MM.1S (cell line): ENCODE data around the gene RAMAC.
"Not testable (repeated sequence)": the region's sequence is repeated elsewhere in the genome, so short reads cannot be mapped to it uniquely, and the experiment has no call there.

ENCODE experiments used
- DNase-seq: peaks from one replicate; pipeline ENCODE4 v3.0.0-alpha.2; 2015
- H2AFZ ChIP-seq: fragments of 300-600 bp; sonication (generic); 2 replicates; pipeline ENCODE4 v1.6.0; 2016; ENCODE audit warnings: antibody characterized with exemption, low read length
- H3F3A ChIP-seq: fragments of 300-600 bp; sonication (generic); 2 replicates; pipeline ENCODE4 v1.6.1; 2016; ENCODE audit warnings: mild to moderate bottlenecking, antibody characterized with exemption, low read length, moderate library complexity, mixed read lengths; ENCODE audit not compliant: insufficient read depth
- H3K27ac ChIP-seq: fragments of 300-600 bp; sonication (generic); 2 replicates; pipeline ENCODE4 v1.5.1; 2016; ENCODE audit warnings: mild to moderate bottlenecking, low read length
- H3K27me3 ChIP-seq: fragments of 300-600 bp; sonication (generic); replicated peaks from 2 replicates; pipeline ENCODE4 v1.6.0; 2016; ENCODE audit warnings: low read length; ENCODE audit not compliant: insufficient read depth
- H3K36me3 ChIP-seq: fragments of 300-600 bp; sonication (generic); replicated peaks from 2 replicates; pipeline ENCODE4 v1.6.1; 2016; ENCODE audit warnings: mild to moderate bottlenecking, low read length, mixed read lengths; ENCODE audit not compliant: insufficient read depth
- H3K4me1 ChIP-seq: fragments of 300-600 bp; sonication (generic); 2 replicates; pipeline ENCODE4 v1.6.1; 2016; ENCODE audit warnings: low read length, mixed read lengths
- H3K4me2 ChIP-seq: fragments of 300-600 bp; sonication (generic); 2 replicates; pipeline ENCODE4 v1.6.0; 2016; ENCODE audit warnings: low read depth, low read length
- H3K4me3 ChIP-seq: fragments of 300-600 bp; sonication (generic); 2 replicates; pipeline ENCODE4 v1.5.1; 2016; ENCODE audit warnings: low read length, mixed read lengths
- H3K79me2 ChIP-seq: fragments of 300-600 bp; sonication (generic); 2 replicates; pipeline ENCODE4 v1.6.1; 2016; ENCODE audit warnings: mixed run types, low read length, mixed read lengths
- H3K9ac ChIP-seq: fragments of 300-600 bp; sonication (generic); 2 replicates; pipeline ENCODE4 v1.6.1; 2016; ENCODE audit warnings: low read length, mixed read lengths
- H3K9me2 ChIP-seq: fragments of 300-600 bp; sonication (generic); replicated peaks from 2 replicates; pipeline ENCODE4 v1.6.1; 2016; ENCODE audit warnings: mild to moderate bottlenecking, low read length, mixed read lengths; ENCODE audit not compliant: insufficient read depth
- H3K9me3 ChIP-seq: fragments of 300-600 bp; sonication (generic); replicated peaks from 2 replicates; pipeline ENCODE4 v1.6.1; 2016; ENCODE audit warnings: mild to moderate bottlenecking, low read length, mixed read lengths; ENCODE audit not compliant: insufficient read depth
- H4K20me1 ChIP-seq: fragments of 300-600 bp; sonication (generic); 2 replicates; pipeline ENCODE4 v1.6.1; 2016; ENCODE audit warnings: mild to moderate bottlenecking, low read length, moderate library complexity, mixed read lengths; ENCODE audit not compliant: insufficient read depth
- EZH2 ChIP-seq: fragments of 300-600 bp; sonication (generic); optimal IDR thresholded peaks from 2 replicates; pipeline ENCODE3; 2017; ENCODE audit warnings: low read depth, mild to moderate bottlenecking, antibody characterized with exemption, low read length, mixed read lengths
- EZH2phosphoT487 ChIP-seq: fragments of 300-600 bp; sonication (generic); IDR thresholded peaks from 2 replicates; pipeline ENCODE4 v1.6.1; 2018; ENCODE audit warnings: antibody characterized with exemption, low read length
- TF ChIP-seq, protein P1 (sequence below): fragments of 300-600 bp; sonication (generic); IDR thresholded peaks from 2 replicates; pipeline ENCODE4 v1.5.1; 2016; ENCODE audit warnings: antibody characterized with exemption, low read length, mixed read lengths

Gene RAMAC

GRCh38 chr15:83018436-83018835 is 32.4 kb downstream of the RAMAC start:
- Histone ChIP-seq H3K9me2 (no peaks in the 10 kb centered on the region), H3K9me3 (no peaks in the 10 kb centered on the region), H3K79me2 (no peaks in the 10 kb centered on the region)

GRCh38 chr15:83030021-83030420 is 44.0 kb downstream of the RAMAC start:
- Histone ChIP-seq H3K79me2 (peaks cover 50% of the 10 kb centered on the region), H2AFZ (no peak overlapping the region), H3K9me3 (no peaks in the 10 kb centered on the region), H3K4me3 (no peak overlapping the region), H3K4me1 (no peaks in the 10 kb centered on the region), H3K9ac (no peak overlapping the region), H3K9me2 (no peaks in the 10 kb centered on the region), H3K27me3 (no peaks in the 10 kb centered on the region), H3K36me3 (peaks cover 9% of the 10 kb centered on the region; the same call in 1 of the 2 replicates), H4K20me1 (no peaks in the 10 kb centered on the region; the same call in 1 of the 2 replicates), H3K27ac (no peak overlapping the region), H3K4me2 (no peak overlapping the region), H3F3A (no peaks in the 10 kb centered on the region)
- TF ChIP-seq, protein P1, sequence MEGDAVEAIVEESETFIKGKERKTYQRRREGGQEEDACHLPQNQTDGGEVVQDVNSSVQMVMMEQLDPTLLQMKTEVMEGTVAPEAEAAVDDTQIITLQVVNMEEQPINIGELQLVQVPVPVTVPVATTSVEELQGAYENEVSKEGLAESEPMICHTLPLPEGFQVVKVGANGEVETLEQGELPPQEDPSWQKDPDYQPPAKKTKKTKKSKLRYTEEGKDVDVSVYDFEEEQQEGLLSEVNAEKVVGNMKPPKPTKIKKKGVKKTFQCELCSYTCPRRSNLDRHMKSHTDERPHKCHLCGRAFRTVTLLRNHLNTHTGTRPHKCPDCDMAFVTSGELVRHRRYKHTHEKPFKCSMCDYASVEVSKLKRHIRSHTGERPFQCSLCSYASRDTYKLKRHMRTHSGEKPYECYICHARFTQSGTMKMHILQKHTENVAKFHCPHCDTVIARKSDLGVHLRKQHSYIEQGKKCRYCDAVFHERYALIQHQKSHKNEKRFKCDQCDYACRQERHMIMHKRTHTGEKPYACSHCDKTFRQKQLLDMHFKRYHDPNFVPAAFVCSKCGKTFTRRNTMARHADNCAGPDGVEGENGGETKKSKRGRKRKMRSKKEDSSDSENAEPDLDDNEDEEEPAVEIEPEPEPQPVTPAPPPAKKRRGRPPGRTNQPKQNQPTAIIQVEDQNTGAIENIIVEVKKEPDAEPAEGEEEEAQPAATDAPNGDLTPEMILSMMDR, result no peak
- no peak for TF ChIP-seq EZH2phosphoT487
- TF ChIP-seq EZH2, result no peak
- DNase-seq, result no peak

More at GRCh38 chr15:83018436-83018835, 32.4 kb downstream of the RAMAC start:
- Histone ChIP-seq H3K4me2 (no peak overlapping the region), H2AFZ (no peak overlapping the region), H4K20me1 (no peaks in the 10 kb centered on the region), H3K4me1 (no peaks in the 10 kb centered on the region), H3K36me3 (peaks cover 10% of the 10 kb centered on the region; the same call in 1 of the 2 replicates), H3K4me3 (no peak overlapping the region), H3F3A (0 out of 2 replicates have a peak, but pooled peaks cover 3% of the 10 kb centered on the region), H3K27me3 (no peaks in the 10 kb centered on the region), H3K27ac (no peak overlapping the region), H3K9ac (no peak overlapping the region)
- DNase-seq, result no peak
- no peak for TF ChIP-seq EZH2
- TF ChIP-seq, protein P1, result no peak
- TF ChIP-seq EZH2phosphoT487, result no peak

GRCh38 chr15:83031234-83031633 is 45.2 kb downstream of the RAMAC start:
- H3K9me3 ChIP-seq, H3F3A ChIP-seq, H3K9me2 ChIP-seq, H3K4me2 ChIP-seq, H3K27ac ChIP-seq, H4K20me1 ChIP-seq, H3K4me3 ChIP-seq, H3K9ac ChIP-seq, H3K4me1 ChIP-seq, DNase-seq, H2AFZ ChIP-seq, H3K36me3 ChIP-seq, H3K27me3 ChIP-seq: not testable (repeated sequence)
- peaks cover 62% of the 10 kb centered on the region for H3K79me2 ChIP-seq

DNA sequence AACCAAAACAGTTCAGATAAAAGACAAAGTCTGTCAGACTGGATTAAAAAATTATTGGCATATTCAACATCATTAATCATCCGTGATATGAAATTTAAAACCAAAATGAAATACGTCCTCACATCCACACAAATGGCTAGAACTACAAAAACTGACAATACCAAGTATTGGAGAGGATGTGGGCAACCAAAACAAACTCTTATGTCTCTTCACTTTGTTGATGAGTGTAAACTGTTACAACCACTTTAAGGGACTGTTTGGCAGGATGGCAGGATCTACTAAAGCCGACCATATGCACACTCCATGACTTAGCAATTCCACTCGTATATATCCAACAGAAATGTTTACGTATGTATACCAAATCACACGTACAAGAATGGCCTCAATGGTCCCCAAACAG is 50.2 kb downstream of the RAMAC start:
- Histone ChIP-seq H3K36me3 (peaks cover 4% of the 10 kb centered on the region; the same call in 1 of the 2 replicates), H3K79me2 (peaks cover 88% of the 10 kb centered on the region), H3K9me2 (no peaks in the 10 kb centered on the region), H3K4me2 (no peak overlapping the region), H3F3A (no peaks in the 10 kb centered on the region), H3K27ac (no peak overlapping the region), H3K27me3 (no peaks in the 10 kb centered on the region), H3K9ac (no peak overlapping the region), H4K20me1 (no peaks in the 10 kb centered on the region; the same call in none of the 2 replicates), H3K4me3 (no peak overlapping the region), H3K9me3 (no peaks in the 10 kb centered on the region), H2AFZ (no peak overlapping the region), H3K4me1 (no peaks in the 10 kb centered on the region)
- TF ChIP-seq EZH2phosphoT487 (no peak), EZH2 (no peak)
- TF ChIP-seq, protein P1, result no peak
- no peak for DNase-seq
